Measurements from ENCODE around the gene ZNF492. TPM values are rescaled to one million over a fixed set of nuclear protein-coding genes. Genes with fewer than 3 reads are reported as not detected.

ZNF492 gene
- total RNA-seq, 1 experiment from 2014 or later: not detected

- intact Hi-C loops (cut with micrococcal nuclease; ENCODE audit: unreplicated experiment): no loop called here
- Mint-ChIP-seq H3K27me3 (ENCODE audit: insufficient read depth, unreplicated experiment) (no peaks in the 10 kb centered on the region), H3K27ac (ENCODE audit: unreplicated experiment) (no peak overlapping the region), H3K4me1 (ENCODE audit: low read depth, unreplicated experiment) (no peaks in the 10 kb centered on the region), H3K4me3 (ENCODE audit: unreplicated experiment) (no peak overlapping the region), H3K36me3 (ENCODE audit: insufficient read depth, unreplicated experiment) (no peaks in the 10 kb centered on the region), H3K9me3 (ENCODE audit: unreplicated experiment) (peaks cover 28% of the 10 kb centered on the region)
- Histone ChIP-seq H3K9me3 (no peaks in the 10 kb centered on the region), H3K27me3 (replicated peaks; ENCODE audit: control insufficient read depth, insufficient read depth, low read length) (no peaks in the 10 kb centered on the region), H3K4me3 (ENCODE audit: low read depth, low read length) (no peak overlapping the region), H3K36me3 (ENCODE audit: control insufficient read depth, insufficient read depth, low read length) (no peaks in the 10 kb centered on the region), H3K4me1 (no peaks in the 10 kb centered on the region)
- no peak for DNase-seq
- BruUV-seq (replicated peaks): no TSS peak
- ChIA-PET POLR2A (no interaction called here), CTCF (no interaction called here)
- no peak for TF ChIP-seq CTCF (IDR thresholded peaks at IDR 0.05; ENCODE audit: insufficient read depth in 1 of 2, low read depth in 1 of 2, low read length in 1 of 2, severe bottlenecking in 1 of 2, unreplicated experiment in 1 of 2)
These were observed 25.7 kb upstream of the ZNF492 start for GRCh38 chr19:22608441-22608840.

GRCh38 chr19:22609630-22610029 lies 24.5 kb upstream of the ZNF492 start:
- Mint-ChIP-seq H3K27me3 (ENCODE audit: insufficient read depth, unreplicated experiment) (no peaks in the 10 kb centered on the region), H3K27ac (ENCODE audit: unreplicated experiment) (no peak overlapping the region), H3K4me1 (ENCODE audit: low read depth, unreplicated experiment) (no peaks in the 10 kb centered on the region), H3K9me3 (ENCODE audit: unreplicated experiment) (peaks cover 18% of the 10 kb centered on the region), H3K4me3 (ENCODE audit: unreplicated experiment) (no peak overlapping the region), H3K36me3 (ENCODE audit: insufficient read depth, unreplicated experiment) (no peaks in the 10 kb centered on the region)
- Histone ChIP-seq H3K4me1 (no peaks in the 10 kb centered on the region), H3K27me3 (replicated peaks; ENCODE audit: control insufficient read depth, insufficient read depth, low read length) (no peaks in the 10 kb centered on the region), H3K9me3 (no peaks in the 10 kb centered on the region), H3K36me3 (ENCODE audit: control insufficient read depth, insufficient read depth, low read length) (no peaks in the 10 kb centered on the region), H3K4me3 (ENCODE audit: low read depth, low read length) (no peak overlapping the region)
- POLR2A ChIA-PET: no interaction called here
- intact Hi-C loops (cut with micrococcal nuclease; ENCODE audit: unreplicated experiment): no loop called here
- CTCF ChIA-PET: no interaction called here
- BruUV-seq (replicated peaks): no TSS peak
- DNase-seq: no peak
- no peak for TF ChIP-seq CTCF (IDR thresholded peaks at IDR 0.05; ENCODE audit: insufficient read depth in 1 of 2, low read depth in 1 of 2, low read length in 1 of 2, severe bottlenecking in 1 of 2, unreplicated experiment in 1 of 2)

- intact Hi-C loops (cut with micrococcal nuclease; ENCODE audit: unreplicated experiment): no loop called here
- no TSS peak for BruUV-seq (replicated peaks)
- Histone ChIP-seq H3K27me3 (replicated peaks; ENCODE audit: control insufficient read depth, insufficient read depth, low read length) (no peaks in the 10 kb centered on the region), H3K36me3 (ENCODE audit: control insufficient read depth, insufficient read depth, low read length) (no peaks in the 10 kb centered on the region), H3K9me3 (no peaks in the 10 kb centered on the region), H3K4me3 (ENCODE audit: low read depth, low read length) (no peak overlapping the region), H3K4me1 (no peaks in the 10 kb centered on the region)
- ChIA-PET POLR2A (no interaction called here), CTCF (no interaction called here)
- TF ChIP-seq CTCF (IDR thresholded peaks at IDR 0.05; ENCODE audit: insufficient read depth in 1 of 2, low read depth in 1 of 2, low read length in 1 of 2, severe bottlenecking in 1 of 2, unreplicated experiment in 1 of 2): no peak
- Mint-ChIP-seq H3K27ac (ENCODE audit: unreplicated experiment) (no peak overlapping the region), H3K9me3 (ENCODE audit: unreplicated experiment) (peaks cover 21% of the 10 kb centered on the region), H3K4me3 (ENCODE audit: unreplicated experiment) (no peak overlapping the region), H3K36me3 (ENCODE audit: insufficient read depth, unreplicated experiment) (no peaks in the 10 kb centered on the region), H3K27me3 (ENCODE audit: insufficient read depth, unreplicated experiment) (no peaks in the 10 kb centered on the region), H3K4me1 (ENCODE audit: low read depth, unreplicated experiment) (no peaks in the 10 kb centered on the region)
- no peak for DNase-seq
These were observed 24.0 kb upstream of the ZNF492 start for GRCh38 chr19:22610121-22610520.
